Prostate gland (tissue), 2 donors: ENCODE data around the gene PRDX2. TPM values are rescaled to one million over a fixed set of nuclear protein-coding genes. Genes with fewer than 3 reads are reported as not detected.

ENCODE experiments used
- DNase-seq: peaks from one replicate; pipeline ENCODE4 v3.0.0-alpha.2; 2019; ENCODE audit warnings: low spot score
- H3K27ac ChIP-seq, 2 donors: fragments of 200-600 bp; sonication (generic); 2 replicates each; pipeline ENCODE4 v1.5.1; 2017 to 2019
- H3K27me3 ChIP-seq: fragments of 200-600 bp; sonication (generic); replicated peaks from 2 replicates; pipeline ENCODE4 v1.5.1; 2019; ENCODE audit not compliant: insufficient read depth
- H3K36me3 ChIP-seq, 2 donors: fragments of 200-600 bp; sonication (generic); 1 replicate in 1 of 2; 2 replicates in 1 of 2; pipeline versions ENCODE4 v1.5.1 to v1.8.1; 2017 to 2019
- H3K4me1 ChIP-seq: fragments of 200-600 bp; sonication (generic); replicated peaks from 2 replicates; pipeline ENCODE4 v1.5.1; 2019
- H3K4me3 ChIP-seq, 2 donors: fragments of 200-600 bp; sonication (generic); 2 replicates each; pipeline ENCODE4 v1.5.1; 2017 to 2019
- H3K9me3 ChIP-seq: fragments of 200-600 bp; sonication (generic); 2 replicates; pipeline ENCODE4 v1.5.1; 2017
- CTCF ChIP-seq, 4 experiments: fragments of 200-600 bp in 2 of 4; fragments of 450-650 bp in 2 of 4; sonication (generic) in 2 of 4; IDR thresholded peaks; 1 replicate in 3 of 4; 2 replicates in 1 of 4; pipeline ENCODE4 v1.5.1; 2016 to 2019; ENCODE audit warnings: antibody characterized with exemption in 4 of 4, mild to moderate bottlenecking in 2 of 4, moderate library complexity in 2 of 4
- POLR2A ChIP-seq: fragments of 450-650 bp; IDR thresholded peaks from one replicate; pipeline ENCODE4 v1.6.1; 2016; ENCODE audit warnings: antibody characterized with exemption, mild to moderate bottlenecking
- POLR2AphosphoS5 ChIP-seq: sonication (generic); formaldehyde crosslinking; IDR thresholded peaks from one replicate; pipeline ENCODE4 v1.6.1; 2017; ENCODE audit warnings: antibody characterized with exemption
- WGBS: methylation state at CpG from one replicate; pipeline ENCODE4 v1.1.5; 2018; 5-methylcytosine and 5-hydroxymethylcytosine counted together
- intact Hi-C: fragments of 100-400 bp; cut with DNase I; formaldehyde crosslinking; loops from one replicate; pipeline ENCODE4 v1.14.2; 2022
- total RNA-seq, 2 donors: library from RNA; depleted of rRNA; stranded (reverse); fragments of >200 nt; gene quantifications; one replicate each; pipeline ENCODE4 v1.1.0, GENCODE V29; 2016

The PRDX2 gene
- total RNA-seq, 2 donors from 2014 or later: 256 to 548 TPM

GRCh38 chr19:12843328-12843727 lies 41.7 kb upstream of the PRDX2 start:
- no peak for DNase-seq
- Histone ChIP-seq H3K9me3 (no peaks in the 10 kb centered on the region), H3K4me1 (no peaks in the 10 kb centered on the region), H3K4me3 (no peak overlapping the region), H3K27me3 (peaks cover 16% of the 10 kb centered on the region), H3K36me3 (no peaks in the 10 kb centered on the region), H3K27ac (no peak overlapping the region)
- TF ChIP-seq CTCF (IDR thresholded peaks at IDR 0.05) (no peak), POLR2A (no peak), POLR2AphosphoS5 (no peak)
- 87% methylated on average over 11 of the region's 11 CpGs for WGBS
- intact Hi-C loops: no loop called here

- no peaks in the 10 kb centered on the region for H3K36me3 ChIP-seq
- no peaks in the 10 kb centered on the region for H3K9me3 ChIP-seq
- intact Hi-C loops: no loop called here
- DNase-seq: no peak
- peaks cover 22% of the 10 kb centered on the region for H3K27me3 ChIP-seq
- no peak overlapping the region for H3K4me3 ChIP-seq
- TF ChIP-seq CTCF (IDR thresholded peaks at IDR 0.05): no peak
- TF ChIP-seq POLR2A: no peak
- no peak for TF ChIP-seq POLR2AphosphoS5
- H3K27ac ChIP-seq: no peak overlapping the region
- WGBS: 93% methylated on average over 18 of the region's 18 CpGs
- no peaks in the 10 kb centered on the region for H3K4me1 ChIP-seq
These were observed 40.9 kb upstream of the PRDX2 start for GRCh38 chr19:12842511-12842910.

GRCh38 chr19:12841094-12841493 lies 39.5 kb upstream of the PRDX2 start:
- H3K9me3 ChIP-seq: no peaks in the 10 kb centered on the region
- H3K27me3 ChIP-seq: peaks cover 24% of the 10 kb centered on the region
- TF ChIP-seq POLR2AphosphoS5 (no peak), POLR2A (no peak), CTCF (IDR thresholded peaks at IDR 0.05) (no peak)
- no peak for DNase-seq
- H3K4me1 ChIP-seq: no peaks in the 10 kb centered on the region
- no peaks in the 10 kb centered on the region for H3K36me3 ChIP-seq
- H3K27ac ChIP-seq: no peak overlapping the region
- H3K4me3 ChIP-seq: no peak overlapping the region
- WGBS: 4% methylated on average over 29 of the region's 29 CpGs
- intact Hi-C loops: no loop called here

- TF ChIP-seq POLR2A (no peak), CTCF (IDR thresholded peaks at IDR 0.05) (no peak), POLR2AphosphoS5 (no peak)
- intact Hi-C loops: no loop called here
- Histone ChIP-seq H3K4me1 (no peaks in the 10 kb centered on the region), H3K27ac (no peak overlapping the region), H3K4me3 (no peak overlapping the region), H3K36me3 (no peaks in the 10 kb centered on the region), H3K9me3 (no peaks in the 10 kb centered on the region), H3K27me3 (peaks cover 25% of the 10 kb centered on the region)
- peak; percentile 46 for DNase-seq
- 20% methylated on average over 43 of the region's 43 CpGs for WGBS
These were observed 38.8 kb upstream of the PRDX2 start for GRCh38 chr19:12840091-12841079.
